ENCODE results near the gene DSEL. TPM values are rescaled to one million over a fixed set of nuclear protein-coding genes. Genes with fewer than 3 reads are reported as not detected.

Gene DSEL
- total RNA-seq, 4 donors from 2014 or later: 1.9 to 2.7 (median 2.4) TPM

GRCh38 chr18:67483952-67484351, 32.6 kb downstream of the DSEL start:
- TF ChIP-seq CTCF (IDR thresholded peaks at IDR 0.05) (no peak), POLR2A (IDR thresholded peaks at IDR 0.05) (no peak)
- no peaks in the 10 kb centered on the region for H3K4me1 ChIP-seq
- no peaks in the 10 kb centered on the region for H3K9me3 ChIP-seq
- H3K36me3 ChIP-seq: no peaks in the 10 kb centered on the region
- H3K27me3 ChIP-seq: no peaks in the 10 kb centered on the region
- no peak overlapping the region for H3K27ac ChIP-seq
- H3K4me3 ChIP-seq: no peak overlapping the region
- no peak for DNase-seq

- H3K27me3 ChIP-seq: no peaks in the 10 kb centered on the region
Observed at GRCh38 chr18:67483237-67483636, 33.3 kb downstream of the DSEL start.

GRCh38 chr18:67478249-67478648, 38.3 kb downstream of the DSEL start:
- no peak overlapping the region for H3K27ac ChIP-seq
- no peaks in the 10 kb centered on the region for H3K4me1 ChIP-seq
- no peak for TF ChIP-seq CTCF (IDR thresholded peaks at IDR 0.05)
- no peak for TF ChIP-seq POLR2A (IDR thresholded peaks at IDR 0.05)
- H3K9me3 ChIP-seq: no peaks in the 10 kb centered on the region
- H3K27me3 ChIP-seq: no peaks in the 10 kb centered on the region
- no peaks in the 10 kb centered on the region for H3K36me3 ChIP-seq
- H3K4me3 ChIP-seq: no peak overlapping the region
- DNase-seq: no peak

More at GRCh38 chr18:67483237-67483636, 33.3 kb downstream of the DSEL start:
- no peaks in the 10 kb centered on the region for H3K9me3 ChIP-seq
- no peaks in the 10 kb centered on the region for H3K36me3 ChIP-seq
- DNase-seq: no peak
- no peak overlapping the region for H3K4me3 ChIP-seq
- no peaks in the 10 kb centered on the region for H3K4me1 ChIP-seq
- TF ChIP-seq CTCF (IDR thresholded peaks at IDR 0.05) (no peak), POLR2A (IDR thresholded peaks at IDR 0.05) (no peak)
- H3K27ac ChIP-seq: no peak overlapping the region

GRCh38 chr18:67477522-67477921, 39.0 kb downstream of the DSEL start:
- TF ChIP-seq CTCF (IDR thresholded peaks at IDR 0.05) (no peak), POLR2A (IDR thresholded peaks at IDR 0.05) (no peak)
- Histone ChIP-seq H3K36me3 (no peaks in the 10 kb centered on the region), H3K27ac (no peak overlapping the region), H3K4me3 (no peak overlapping the region), H3K9me3 (no peaks in the 10 kb centered on the region), H3K4me1 (no peaks in the 10 kb centered on the region), H3K27me3 (no peaks in the 10 kb centered on the region)
- DNase-seq: no peak

GRCh38 chr18:67476585-67476984, 39.9 kb downstream of the DSEL start:
- no peaks in the 10 kb centered on the region for H3K4me1 ChIP-seq
- DNase-seq: no peak
- H3K9me3 ChIP-seq: no peaks in the 10 kb centered on the region
- TF ChIP-seq POLR2A (IDR thresholded peaks at IDR 0.05): no peak
- no peak for TF ChIP-seq CTCF (IDR thresholded peaks at IDR 0.05)
- H3K27ac ChIP-seq: no peak overlapping the region
- H3K27me3 ChIP-seq: no peaks in the 10 kb centered on the region
- no peak overlapping the region for H3K4me3 ChIP-seq
- no peaks in the 10 kb centered on the region for H3K36me3 ChIP-seq

GRCh38 chr18:67475673-67476072, 40.8 kb downstream of the DSEL start:
- Histone ChIP-seq H3K36me3 (no peaks in the 10 kb centered on the region), H3K27ac (no peak overlapping the region), H3K4me3 (no peak overlapping the region), H3K27me3 (no peaks in the 10 kb centered on the region), H3K4me1 (no peaks in the 10 kb centered on the region), H3K9me3 (no peaks in the 10 kb centered on the region)
- no peak for TF ChIP-seq POLR2A (IDR thresholded peaks at IDR 0.05)
- TF ChIP-seq CTCF (IDR thresholded peaks at IDR 0.05): no peak
- no peak for DNase-seq

All from Peyer's patch (tissue), 4 donors.